Endothelial cell of hepatic sinusoid (primary cell): ENCODE measurements around the gene GCLC.
"Not testable (repeated sequence)": the region's sequence is repeated elsewhere in the genome, so short reads cannot be mapped to it uniquely, and the experiment has no call there.

Experiments
- in situ Hi-C: cut with HindIII; loops from 2 replicates; pipeline ENCODE4 v1.10.0; 2017; ENCODE audit warnings: low sequenced_read_pairs

The GCLC gene

GRCh38 chr6:53544470-53545308 lies at the start of gene GCLC:
Gene GCLC (minus strand): TSS chr6:53545101. CDS start chr6:53544645, 456 bp downstream.
- in situ Hi-C loops, result no loop called here

GRCh38 chr6:53594596-53594995 lies 49.7 kb upstream of the GCLC start:
- in situ Hi-C loops, result no loop called here

GRCh38 chr6:53593001-53593488 lies 48.1 kb upstream of the GCLC start:
- in situ Hi-C loops, result no loop called here

DNA sequence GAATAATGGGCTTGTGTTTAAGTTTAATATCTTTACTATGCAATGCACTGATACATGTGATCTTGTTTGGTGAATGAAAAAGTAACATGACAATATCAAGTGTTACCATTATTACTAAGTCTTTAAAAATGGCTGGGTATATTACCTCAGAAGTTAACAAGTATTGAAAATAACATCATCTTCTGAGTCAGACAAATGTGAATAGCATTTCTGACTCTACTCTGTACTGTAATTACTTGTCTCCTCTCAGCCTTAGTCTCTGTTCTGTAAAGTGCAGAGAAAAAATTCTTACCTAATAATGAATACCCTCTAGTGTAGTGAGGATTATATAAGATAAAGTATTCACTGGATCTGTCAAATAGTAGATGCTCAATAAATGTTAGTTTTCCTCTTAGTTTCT lies 47.0 kb upstream of the GCLC start:
- in situ Hi-C loops, result no loop called here

GRCh38 chr6:53588816-53589509 lies 44.1 kb upstream of the GCLC start:
- in situ Hi-C loops, result no loop called here

GRCh38 chr6:53587291-53587690 lies 42.4 kb upstream of the GCLC start:
- in situ Hi-C loops, result no loop called here

DNA sequence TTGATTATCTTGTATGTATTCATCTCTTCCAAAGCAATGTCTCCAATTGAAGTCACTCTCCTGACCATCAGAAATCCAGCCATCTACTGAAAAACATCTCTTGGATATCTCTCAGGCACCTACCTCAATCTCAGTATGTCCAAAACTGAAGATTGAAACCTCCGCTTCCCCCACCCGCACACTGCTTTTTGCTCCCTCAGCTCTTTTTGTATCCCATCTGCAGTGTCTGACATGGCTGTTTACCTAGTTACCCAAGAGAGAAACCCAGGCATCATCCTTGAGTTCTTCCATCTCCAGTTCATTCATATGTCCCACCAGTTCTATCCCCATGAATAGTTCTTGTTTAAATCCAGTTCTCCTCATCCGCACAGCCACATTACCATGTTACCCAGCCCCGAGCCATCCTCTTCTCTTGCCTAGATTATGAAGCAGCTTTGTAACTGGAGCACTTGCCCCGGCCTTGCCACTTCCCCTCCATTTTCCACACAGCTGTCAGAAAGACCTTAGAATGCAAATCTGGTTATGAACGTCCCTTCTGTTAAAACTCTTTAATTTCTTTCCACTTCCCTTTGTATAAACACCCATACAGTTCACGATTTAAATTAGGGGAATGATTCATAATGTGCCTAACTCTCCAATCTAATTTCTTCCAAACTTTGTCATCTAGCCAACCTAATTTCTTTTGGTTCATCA lies 40.5 kb upstream of the GCLC start:
- in situ Hi-C loops, result no loop called here

GRCh38 chr6:53584726-53585125 lies 39.8 kb upstream of the GCLC start:
- in situ Hi-C loops, result no loop called here

- in situ Hi-C loops, result no loop called here
Observed at GRCh38 chr6:53583451-53583850, 38.5 kb upstream of the GCLC start.

DNA sequence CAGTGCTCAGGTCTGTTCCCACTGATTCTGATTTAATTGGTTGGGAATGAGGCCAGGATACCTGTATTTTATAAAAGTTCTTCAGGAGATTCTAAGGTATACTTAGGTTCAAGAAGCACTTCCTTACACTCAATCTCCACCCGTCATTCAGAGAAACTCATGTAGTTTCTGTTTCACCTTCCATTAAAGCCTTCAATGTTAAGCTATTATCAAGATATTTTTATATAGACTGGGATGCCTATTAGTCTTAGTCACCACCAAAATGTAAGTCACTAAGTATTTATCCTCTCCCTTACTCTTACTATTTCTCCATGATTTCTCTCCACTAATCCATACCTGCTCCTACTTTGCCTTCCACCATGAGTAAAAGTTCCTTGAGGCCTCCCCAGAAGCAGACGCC lies 38.1 kb upstream of the GCLC start:
- in situ Hi-C loops, result no loop called here

GRCh38 chr6:53581856-53582255 lies 37.0 kb upstream of the GCLC start:
- in situ Hi-C loops, result no loop called here

DNA sequence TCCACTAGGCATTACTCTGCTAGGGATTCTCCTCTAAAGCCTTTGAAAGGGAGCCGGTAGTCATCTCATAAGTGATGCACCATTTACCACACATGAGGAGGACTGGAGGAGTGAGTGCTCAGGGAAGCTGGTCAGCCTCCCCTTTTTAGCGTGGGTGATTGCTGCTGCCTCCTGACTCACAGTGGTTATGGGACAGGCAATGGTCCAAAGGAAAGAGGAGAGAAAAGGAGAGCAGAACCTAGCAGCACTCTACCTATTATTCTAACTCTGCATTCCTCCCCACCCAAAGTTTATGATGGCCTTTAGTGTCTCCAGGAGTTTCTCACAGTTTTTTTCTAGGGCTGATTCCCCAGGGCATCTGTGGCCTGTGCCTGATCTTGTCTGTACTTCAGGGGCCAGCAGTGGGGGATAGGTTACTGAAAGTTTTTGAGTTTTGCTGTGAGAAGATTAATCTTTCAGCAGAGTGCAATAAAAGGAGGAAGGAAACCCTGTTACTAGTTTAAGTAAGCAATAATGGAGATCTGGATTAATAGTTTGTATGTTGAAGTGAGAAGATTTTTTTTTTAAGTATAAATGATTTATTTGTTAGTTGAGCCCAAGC lies 36.4 kb upstream of the GCLC start:
- in situ Hi-C loops, result no loop called here

GRCh38 chr6:53579338-53579737 lies 34.4 kb upstream of the GCLC start:
- in situ Hi-C loops, result no loop called here

DNA sequence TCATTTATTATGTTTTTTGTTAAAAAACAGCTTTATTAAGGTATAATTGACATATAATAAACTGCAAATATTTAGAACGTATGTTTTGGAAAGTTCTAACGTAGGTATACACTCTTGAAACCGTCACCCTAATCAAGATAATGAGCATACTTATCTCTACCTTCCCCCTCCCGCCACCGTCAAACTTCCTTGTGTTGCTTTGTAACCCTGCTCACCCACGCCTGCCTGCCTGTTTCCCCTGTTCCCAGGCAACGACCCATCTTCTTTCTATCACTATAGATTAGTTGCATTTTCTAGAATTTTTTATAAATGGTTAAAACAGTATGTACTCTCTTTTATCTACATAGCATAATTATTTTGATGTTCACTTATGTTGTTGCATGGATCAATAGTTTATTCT lies 33.5 kb upstream of the GCLC start:
- in situ Hi-C loops, result no loop called here

DNA sequence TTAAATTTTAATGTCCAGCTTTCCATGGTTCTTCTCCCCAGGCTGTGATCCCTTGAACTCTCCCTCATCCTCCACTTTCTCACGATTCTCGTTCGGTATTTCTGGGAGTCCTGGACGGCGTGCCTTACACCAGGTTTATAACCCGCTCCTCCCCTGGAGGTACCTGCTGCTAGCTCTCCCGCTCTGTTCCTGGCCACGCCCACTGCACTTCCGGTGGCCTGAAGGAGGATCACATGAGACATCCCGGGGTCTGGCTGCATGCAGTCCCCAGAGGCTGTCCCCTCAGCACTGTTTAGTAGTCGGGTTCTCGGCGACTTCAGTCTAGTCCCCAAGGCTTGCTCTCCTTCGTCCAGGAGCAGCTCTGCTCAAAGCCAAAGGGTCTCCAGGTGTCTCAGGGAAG lies 28.4 kb upstream of the GCLC start:
- in situ Hi-C loops, result no loop called here

- in situ Hi-C loops, result not testable (repeated sequence)
Observed at GRCh38 chr6:53572379-53572778, 27.5 kb upstream of the GCLC start.

- in situ Hi-C loops, result no loop called here
Observed at GRCh38 chr6:53568776-53569616, 24.1 kb upstream of the GCLC start.

DNA sequence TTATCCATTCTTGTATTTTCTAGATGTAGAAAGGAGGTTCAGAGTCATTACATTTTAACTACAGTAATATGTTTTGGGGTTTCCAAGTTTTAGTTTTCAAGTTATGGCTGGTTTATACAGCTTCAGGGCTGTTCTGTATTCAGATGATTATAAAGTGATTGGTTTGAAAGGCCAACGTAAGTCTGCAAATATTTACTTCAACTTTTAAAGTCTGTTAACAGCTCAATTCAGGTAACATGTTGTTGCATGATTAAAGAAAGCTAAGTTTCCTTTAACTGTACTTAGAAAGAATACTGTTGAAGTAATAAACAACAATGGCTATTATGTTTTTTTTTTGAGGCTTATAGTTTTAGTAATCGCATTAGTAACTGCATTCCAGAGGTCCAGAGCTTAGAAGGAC lies 22.8 kb upstream of the GCLC start:
- in situ Hi-C loops, result no loop called here

- in situ Hi-C loops, result no loop called here
Observed at GRCh38 chr6:53566755-53567154, 21.9 kb upstream of the GCLC start.

DNA sequence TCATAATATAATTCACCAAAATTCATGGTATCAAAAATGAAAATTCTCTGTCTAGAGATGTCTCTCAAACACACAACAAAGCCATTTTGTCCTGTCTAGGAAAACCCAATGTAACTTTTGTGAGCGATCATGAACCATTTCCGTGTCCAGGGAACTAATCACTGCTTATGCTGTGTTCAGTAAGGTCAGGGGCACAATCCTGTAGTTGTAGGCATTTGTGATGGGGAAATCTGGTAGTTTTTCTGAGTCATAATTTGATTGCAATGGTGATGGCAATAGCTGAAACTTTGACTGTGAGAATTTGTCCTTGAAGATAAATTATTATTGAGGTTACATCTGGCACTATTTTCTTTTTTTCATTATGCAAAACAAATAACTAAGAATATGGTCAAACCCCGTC lies 21.0 kb upstream of the GCLC start:
- in situ Hi-C loops, result no loop called here
